Renal pelvis (tissue), 4 donors: ENCODE data around the gene ZNHIT2. TPM values are rescaled to one million over a fixed set of nuclear protein-coding genes. Genes with fewer than 3 reads are reported as not detected.
A peak's percentile ranks its signal among the peaks of the same experiment; 100 is the strongest.

ENCODE experiments used
- DNase-seq: peaks from one replicate; pipeline ENCODE4 v3.0.0-alpha.2; 2013
- polyA plus RNA-seq, 3 donors: library from polyadenylated mRNA; unstranded; fragments of 120-200 nt; gene quantifications; one replicate each; pipeline ENCODE4 v1.2.1, GENCODE V29; 2013; ENCODE audit not compliant: insufficient read length in 3 of 3

ZNHIT2 gene
- polyA plus RNA-seq, 3 donors = 7.8 to 12.4 (median 9.9) TPM

- DNase-seq = no peak
These were observed 24.5 kb upstream of the ZNHIT2 start for GRCh38 chr11:65141896-65142494.

GRCh38 chr11:65136515-65137096 lies 19.1 kb upstream of the ZNHIT2 start:
- no peak for DNase-seq

- no peak for DNase-seq
These were observed 18.2 kb upstream of the ZNHIT2 start for GRCh38 chr11:65135633-65136145.

- DNase-seq = peak; percentile 96
These were observed 17.6 kb upstream of the ZNHIT2 start for GRCh38 chr11:65134952-65135632.

- DNase-seq = peak; percentile 89
These were observed 16.9 kb upstream of the ZNHIT2 start, which contains the start of gene SYVN1 for GRCh38 chr11:65134240-65134951. TSS of gene SYVN1 (minus strand) at chr11:65134519. CDS start at chr11:65133601, 918 bp downstream.

- no peak for DNase-seq
These were observed 16.2 kb upstream of the ZNHIT2 start for GRCh38 chr11:65133724-65134123.

- DNase-seq = no peak
These were observed 15.6 kb upstream of the ZNHIT2 start for GRCh38 chr11:65132988-65133700.

GRCh38 chr11:65132238-65132987 lies 14.9 kb upstream of the ZNHIT2 start:
- no peak for DNase-seq

GRCh38 chr11:65131895-65132237 lies 14.4 kb upstream of the ZNHIT2 start:
- DNase-seq = no peak

GRCh38 chr11:65131417-65131776 lies 13.9 kb upstream of the ZNHIT2 start:
- DNase-seq = no peak

GRCh38 chr11:65130631-65131416 lies 13.3 kb upstream of the ZNHIT2 start:
- no peak for DNase-seq

GRCh38 chr11:65129649-65130441 lies 12.3 kb upstream of the ZNHIT2 start:
- no peak for DNase-seq

GRCh38 chr11:65128182-65129145 lies 11.0 kb upstream of the ZNHIT2 start:
- DNase-seq = no peak

GRCh38 chr11:65127473-65128181 lies 10.1 kb upstream of the ZNHIT2 start:
- no peak for DNase-seq

GRCh38 chr11:65126624-65127274 lies 9.2 kb upstream of the ZNHIT2 start:
- DNase-seq = no peak

- no peak for DNase-seq
These were observed 7.9 kb upstream of the ZNHIT2 start for GRCh38 chr11:65125197-65126056.
